HFF-Myc (cell line): ENCODE results near the gene VGLL1.

Source experiments
- DNase-seq: peaks from one replicate; pipeline ENCODE4 v3.0.0-alpha.2; 2011; ENCODE audit warnings: low read depth; ENCODE audit errors: extremely low read depth
- H3K4me3 ChIP-seq: replicated peaks from 2 replicates; pipeline ENCODE4 v1.5.1; 2011; ENCODE audit warnings: low read depth, mild to moderate bottlenecking, control low read depth, low read length
- TF ChIP-seq, protein P1 (sequence below): IDR thresholded peaks from 2 replicates; pipeline ENCODE4 v1.5.1; 2012; ENCODE audit warnings: mild to moderate bottlenecking, low read depth, low read length, control low read depth; ENCODE audit errors: missing control alignments

Gene VGLL1

DNA sequence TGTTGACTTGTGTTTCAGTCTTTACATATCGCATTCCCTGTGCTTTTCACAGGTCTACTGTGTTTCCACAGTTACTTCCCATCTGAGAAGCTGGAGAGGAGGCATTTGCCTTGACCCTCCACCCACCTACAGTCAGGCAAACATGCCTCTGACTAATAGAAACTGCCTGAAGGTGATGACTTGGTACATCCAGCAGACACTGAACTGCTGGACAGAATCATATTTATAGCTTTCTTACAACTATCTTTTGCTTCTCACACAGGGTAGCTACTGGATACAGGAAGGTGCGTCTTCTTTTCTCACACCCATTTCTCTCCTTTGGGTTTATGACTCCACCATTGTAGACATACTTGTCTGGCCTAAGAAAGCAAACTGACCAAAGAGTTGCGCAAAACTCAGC is 58.0 kb downstream of the VGLL1 start:
- TF ChIP-seq, protein P1, sequence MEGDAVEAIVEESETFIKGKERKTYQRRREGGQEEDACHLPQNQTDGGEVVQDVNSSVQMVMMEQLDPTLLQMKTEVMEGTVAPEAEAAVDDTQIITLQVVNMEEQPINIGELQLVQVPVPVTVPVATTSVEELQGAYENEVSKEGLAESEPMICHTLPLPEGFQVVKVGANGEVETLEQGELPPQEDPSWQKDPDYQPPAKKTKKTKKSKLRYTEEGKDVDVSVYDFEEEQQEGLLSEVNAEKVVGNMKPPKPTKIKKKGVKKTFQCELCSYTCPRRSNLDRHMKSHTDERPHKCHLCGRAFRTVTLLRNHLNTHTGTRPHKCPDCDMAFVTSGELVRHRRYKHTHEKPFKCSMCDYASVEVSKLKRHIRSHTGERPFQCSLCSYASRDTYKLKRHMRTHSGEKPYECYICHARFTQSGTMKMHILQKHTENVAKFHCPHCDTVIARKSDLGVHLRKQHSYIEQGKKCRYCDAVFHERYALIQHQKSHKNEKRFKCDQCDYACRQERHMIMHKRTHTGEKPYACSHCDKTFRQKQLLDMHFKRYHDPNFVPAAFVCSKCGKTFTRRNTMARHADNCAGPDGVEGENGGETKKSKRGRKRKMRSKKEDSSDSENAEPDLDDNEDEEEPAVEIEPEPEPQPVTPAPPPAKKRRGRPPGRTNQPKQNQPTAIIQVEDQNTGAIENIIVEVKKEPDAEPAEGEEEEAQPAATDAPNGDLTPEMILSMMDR: no peak
- no peak overlapping the region for H3K4me3 ChIP-seq
- DNase-seq: no peak

DNA sequence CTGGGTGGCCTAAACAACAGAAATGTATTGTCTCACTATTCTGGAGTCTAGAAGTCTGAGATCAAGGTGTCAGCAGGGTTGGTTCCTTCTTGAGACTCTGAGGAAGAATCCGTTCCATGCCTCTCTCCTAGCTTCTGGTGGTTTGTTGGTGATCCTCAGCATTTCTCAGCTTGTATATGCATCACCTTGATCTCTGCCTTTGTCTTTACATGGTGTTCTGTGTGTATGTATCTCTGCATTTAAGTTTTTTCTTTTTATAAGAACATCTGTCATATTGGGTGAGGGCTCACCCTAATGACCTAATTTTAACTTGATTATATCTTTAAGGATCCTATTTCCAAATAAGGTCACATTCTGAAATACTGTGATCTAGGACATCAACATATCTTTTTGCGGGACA is 65.3 kb downstream of the VGLL1 start:
- TF ChIP-seq, protein P1: no peak
- no peak overlapping the region for H3K4me3 ChIP-seq
- DNase-seq: no peak

DNA sequence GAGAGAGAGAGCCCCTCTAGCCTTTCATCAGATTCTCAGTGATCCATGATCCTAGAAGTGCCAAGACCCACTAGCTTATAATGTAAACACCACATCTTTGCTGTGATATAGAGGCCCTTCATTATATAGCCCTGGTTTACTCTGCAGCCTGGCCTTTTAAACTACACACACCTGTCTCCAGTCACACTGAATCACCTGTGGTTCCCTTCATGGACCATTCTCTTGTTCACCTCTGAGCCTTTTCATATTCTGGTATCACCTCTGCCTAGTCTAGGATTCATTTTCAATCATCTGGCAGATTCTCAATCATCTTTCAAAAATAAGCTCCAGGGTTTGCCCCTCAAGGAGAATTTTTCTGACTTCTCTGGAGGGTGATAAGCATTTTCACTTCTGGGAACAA is 65.9 kb downstream of the VGLL1 start:
- H3K4me3 ChIP-seq: no peak overlapping the region
- TF ChIP-seq, protein P1: no peak
- no peak for DNase-seq

DNA sequence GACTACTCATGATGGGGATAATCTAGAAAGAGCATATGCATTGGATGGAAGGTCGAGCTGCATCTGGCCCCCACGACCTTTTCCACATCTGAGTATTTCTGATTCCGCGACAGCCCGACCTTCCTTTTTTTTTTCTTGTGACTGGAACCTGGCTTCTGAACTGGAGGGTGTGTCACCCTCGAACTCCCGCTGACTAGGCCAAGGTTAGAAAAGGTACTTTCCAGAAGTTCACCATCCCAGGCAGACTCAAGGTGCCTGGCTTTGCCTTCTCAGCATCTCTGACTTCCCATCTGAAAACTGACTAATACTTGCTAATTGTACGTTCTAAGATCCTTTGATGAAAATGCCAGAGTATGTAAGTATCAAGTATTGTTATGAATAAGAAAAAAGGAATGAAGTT is 66.6 kb downstream of the VGLL1 start:
- TF ChIP-seq, protein P1: no peak
- DNase-seq: no peak
- no peak overlapping the region for H3K4me3 ChIP-seq

DNA sequence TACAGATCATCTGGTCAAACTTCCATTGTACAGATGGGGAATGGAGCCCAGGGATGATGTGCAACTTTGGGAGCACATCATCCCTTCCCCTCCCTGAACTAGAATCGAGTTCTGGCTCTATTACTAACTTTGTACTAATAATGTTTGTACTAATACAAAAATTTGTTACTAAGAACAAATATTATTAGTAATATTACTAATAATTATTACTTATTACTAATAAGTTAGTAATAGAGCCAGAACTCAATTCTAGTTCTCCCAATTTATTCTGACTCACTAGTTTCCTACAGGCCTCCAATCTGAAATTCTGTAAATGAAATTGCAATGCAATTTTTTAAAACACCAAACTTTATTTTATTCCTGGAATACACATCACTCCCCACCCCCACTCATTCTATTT is 68.0 kb downstream of the VGLL1 start:
- no peak overlapping the region for H3K4me3 ChIP-seq
- DNase-seq: no peak
- TF ChIP-seq, protein P1: no peak
